Suppressor macrophage (primary cell): ENCODE data around the gene MAMDC4.
"Not testable (repeated sequence)": the region's sequence is repeated elsewhere in the genome, so short reads cannot be mapped to it uniquely, and the experiment has no call there.

Experiments used
- DNase-seq, 4 experiments: peaks; one replicate each; pipeline ENCODE4 v3.0.0-alpha.2; 2020 to 2022
- total RNA-seq, 17 experiments: gene quantifications; one replicate each; lab custom pipeline; 2026; ENCODE audit warnings: mixed read lengths in 6 of 17, inconsistent platforms in 3 of 17; lab: John Stamatoyannopoulos, UW

MAMDC4 gene
- 0.66 to 10.4 (median 3.8) reads per million in 17 experiments for total RNA-seq

GRCh38 chr9:136851941-136852663 is at the start of gene MAMDC4:
TSS of gene MAMDC4 (plus strand) at chr9:136852346. CDS start at chr9:136852417, 71 bp downstream.
- DNase-seq, result no peak

DNA sequence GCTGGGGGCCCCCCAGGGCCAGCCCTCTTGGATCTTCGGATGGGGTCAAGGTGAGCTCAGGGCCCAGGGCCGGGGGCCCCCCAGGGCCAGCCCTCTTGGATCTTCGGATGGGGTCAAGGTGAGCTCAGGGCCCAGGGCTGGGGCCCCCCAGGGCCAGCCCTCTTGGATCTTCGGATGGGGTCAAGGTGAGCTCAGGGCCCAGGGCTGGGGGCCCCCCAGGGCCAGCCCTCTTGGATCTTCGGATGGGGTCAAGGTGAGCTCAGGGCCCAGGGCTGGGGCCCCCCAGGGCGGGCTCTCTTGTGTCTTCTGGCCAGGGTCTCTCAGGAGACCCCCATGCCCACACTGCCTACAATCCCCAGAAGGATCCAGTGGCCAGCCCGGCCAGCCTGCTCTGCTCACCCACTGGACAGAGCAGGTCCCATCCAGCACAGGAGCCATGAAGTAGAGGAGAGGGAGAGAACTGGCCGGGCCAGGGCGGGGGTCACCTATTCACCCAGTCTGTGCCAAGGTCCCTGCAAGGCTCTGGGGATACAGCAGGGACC is 49.1 kb upstream of the MAMDC4 start:
- DNase-seq, result not testable (repeated sequence)

- no peak for DNase-seq
Measured at GRCh38 chr9:136803551-136804508, 48.3 kb upstream of the MAMDC4 start.

DNA sequence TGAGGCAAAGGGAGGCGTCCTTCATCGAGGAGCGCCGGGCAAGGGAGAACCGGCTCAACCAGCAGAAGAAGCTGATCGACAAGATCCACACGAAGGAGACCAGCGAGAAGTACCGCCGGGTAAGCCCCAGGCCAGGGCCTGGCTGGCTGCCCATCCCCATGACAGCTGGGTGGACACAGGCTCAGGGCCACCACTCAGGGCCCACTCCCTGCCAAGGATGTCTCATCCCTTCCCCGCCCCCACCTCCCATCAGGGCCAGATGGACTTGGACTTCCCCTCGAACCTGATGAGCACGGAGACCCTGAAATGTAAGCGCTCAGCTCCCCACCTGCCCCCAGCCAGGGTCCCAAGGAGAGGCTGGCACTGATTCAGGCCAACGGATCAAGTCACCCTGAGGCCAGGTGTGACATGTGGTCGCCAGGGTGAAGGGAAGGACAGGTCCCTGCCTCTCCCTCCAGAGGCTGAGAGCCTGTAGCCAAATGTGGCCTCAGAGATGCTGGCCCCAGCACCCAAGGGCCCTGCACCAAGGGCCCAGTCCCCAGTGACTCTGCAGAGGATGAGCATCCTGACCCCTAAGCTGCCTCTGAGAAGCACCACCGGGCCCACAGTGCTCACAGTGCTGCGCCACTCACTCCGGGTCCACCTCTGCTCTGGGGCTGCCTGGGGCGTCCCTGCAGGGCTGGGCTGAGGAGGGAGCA is 47.5 kb upstream of the MAMDC4 start:
- no peak for DNase-seq

- no peak for DNase-seq
Measured at GRCh38 chr9:136805207-136805740, 46.9 kb upstream of the MAMDC4 start.

DNA sequence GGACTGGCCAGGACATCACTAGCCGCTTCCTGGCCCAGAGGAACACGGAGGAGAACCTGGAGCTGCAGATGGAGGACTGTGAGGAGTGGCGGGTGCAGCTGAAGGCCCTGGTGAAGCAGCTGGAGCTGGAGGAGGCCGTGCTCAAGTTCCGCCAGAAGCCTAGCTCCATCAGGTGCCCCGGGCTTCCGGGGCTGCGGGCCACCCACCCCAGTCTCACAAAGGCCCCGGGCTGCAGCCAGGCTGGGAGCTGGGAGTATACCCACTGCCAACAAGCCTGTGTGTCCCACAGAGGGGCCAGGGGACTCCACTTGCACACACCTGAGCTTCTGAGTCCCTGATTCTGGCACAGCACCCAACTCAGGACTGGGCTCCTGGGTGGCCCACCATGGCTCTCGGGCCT is 46.1 kb upstream of the MAMDC4 start:
- no peak for DNase-seq

DNA sequence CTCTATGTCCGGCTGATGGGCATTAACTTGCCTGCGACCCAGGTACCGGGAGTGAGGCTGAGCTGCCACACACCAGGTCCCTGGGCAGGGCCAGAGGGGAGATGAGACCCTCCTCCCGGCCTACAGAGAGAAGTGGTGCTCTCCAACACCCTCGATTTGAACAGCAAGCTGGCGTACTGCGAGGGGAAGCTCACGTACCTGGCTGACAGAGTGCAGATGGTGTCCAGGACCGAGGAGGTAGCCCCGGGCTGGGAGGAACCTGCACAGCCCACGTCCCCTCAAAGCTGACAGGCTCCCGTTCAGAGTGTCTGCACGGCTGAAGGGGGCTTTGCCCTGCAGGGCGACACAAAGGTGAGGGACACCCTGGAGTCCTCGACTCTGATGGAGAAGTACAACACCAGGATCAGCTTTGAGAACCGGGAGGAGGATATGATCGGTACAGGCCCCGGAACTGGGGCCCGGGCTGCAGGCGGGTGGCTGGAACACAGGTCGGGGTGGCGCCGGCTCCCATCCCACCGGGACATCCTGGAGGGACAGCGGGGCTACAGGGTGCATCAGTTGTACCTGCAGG is 45.4 kb upstream of the MAMDC4 start:
- DNase-seq, result no peak

GRCh38 chr9:136807281-136808074 is 44.7 kb upstream of the MAMDC4 start, which contains the start of gene RABL6:
TSS of gene RABL6 (plus strand) at chr9:136807948. CDS start at chr9:136808197, 249 bp downstream.
- peak; percentile 85 to 95 (median 92) for DNase-seq

DNA sequence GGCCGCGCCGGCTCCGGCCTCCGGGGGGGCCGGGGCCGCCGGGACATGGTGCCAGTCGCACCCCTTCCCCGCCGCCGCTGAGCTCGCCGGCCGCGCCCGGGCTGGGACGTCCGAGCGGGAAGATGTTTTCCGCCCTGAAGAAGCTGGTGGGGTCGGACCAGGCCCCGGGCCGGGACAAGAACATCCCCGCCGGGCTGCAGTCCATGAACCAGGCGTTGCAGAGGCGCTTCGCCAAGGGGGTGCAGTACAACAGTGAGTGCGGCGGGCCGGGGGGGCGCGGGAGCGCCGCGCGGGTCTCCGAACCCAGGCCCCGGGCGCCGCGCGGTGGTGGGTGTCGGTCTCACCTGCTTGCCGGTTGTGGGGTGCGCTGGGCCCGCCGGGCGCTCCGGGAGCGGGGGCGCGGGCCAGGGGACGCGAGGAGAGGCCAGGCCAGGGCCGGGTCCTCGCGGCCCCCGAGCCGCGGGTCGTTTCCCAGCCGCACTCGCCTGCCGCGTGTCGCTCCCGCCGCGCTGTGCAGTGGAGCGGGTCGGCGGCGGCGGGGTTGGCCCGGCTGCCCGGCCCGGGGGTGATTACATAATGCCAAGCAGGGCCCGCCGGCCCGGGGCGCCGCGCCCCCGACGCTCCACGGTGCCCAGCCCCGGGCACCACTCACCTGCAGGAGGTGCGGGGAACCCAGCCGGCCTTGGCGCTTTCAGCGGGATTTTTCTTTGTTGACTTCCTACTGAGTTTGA is 43.9 kb upstream of the MAMDC4 start:
- DNase-seq, result no peak

- peak; percentile 25 to 43 (median 33) for DNase-seq
Measured at GRCh38 chr9:136808806-136809158, 43.4 kb upstream of the MAMDC4 start.

- DNase-seq, result no peak
Measured at GRCh38 chr9:136814725-136815421, 37.3 kb upstream of the MAMDC4 start.

GRCh38 chr9:136815422-136815782 is 36.7 kb upstream of the MAMDC4 start:
- no peak for DNase-seq

DNA sequence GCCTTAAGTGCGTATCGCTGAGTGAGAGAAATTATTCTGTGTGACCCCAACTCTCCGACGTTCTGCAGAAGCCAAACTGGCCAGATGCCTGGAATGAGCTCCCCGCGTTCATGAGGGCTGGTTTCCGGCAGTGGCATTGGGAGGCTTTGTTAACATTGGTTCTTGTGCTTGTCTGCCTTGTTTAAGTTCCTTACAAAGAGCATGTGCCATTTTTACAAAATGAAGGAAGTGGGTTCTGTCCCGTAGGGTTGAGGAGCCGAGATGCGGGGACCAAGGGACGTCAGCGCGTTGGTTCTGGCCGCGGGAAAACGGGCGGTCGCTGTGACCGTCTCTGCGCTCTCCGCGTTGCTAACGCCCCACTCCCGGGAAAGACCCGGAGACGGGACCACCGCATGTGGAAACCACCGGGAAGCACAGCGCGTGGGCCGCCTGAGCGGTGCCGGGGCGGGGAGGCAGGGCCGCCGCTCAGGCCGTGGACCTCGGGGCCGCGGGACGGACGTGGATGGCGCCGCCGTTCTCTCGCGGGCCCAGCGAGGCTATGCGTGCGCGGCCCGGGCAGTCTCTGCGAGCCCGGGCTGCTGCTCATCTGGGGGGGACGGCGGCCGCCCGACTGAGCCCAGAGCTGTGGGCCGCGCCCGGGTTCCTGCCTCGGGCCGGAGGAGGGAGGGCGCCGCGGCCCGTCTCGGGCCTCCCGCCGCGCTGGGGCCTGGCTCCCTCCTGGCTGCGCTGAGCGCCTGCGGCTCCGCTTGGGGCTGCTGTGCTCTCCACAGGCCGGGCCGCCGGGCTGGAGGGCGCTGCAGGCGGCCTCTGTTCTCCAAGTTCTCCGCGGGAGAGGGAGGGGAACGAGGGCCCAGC is 30.9 kb upstream of the MAMDC4 start:
- peak; percentile 14 to 53 (median 50) for DNase-seq

DNA sequence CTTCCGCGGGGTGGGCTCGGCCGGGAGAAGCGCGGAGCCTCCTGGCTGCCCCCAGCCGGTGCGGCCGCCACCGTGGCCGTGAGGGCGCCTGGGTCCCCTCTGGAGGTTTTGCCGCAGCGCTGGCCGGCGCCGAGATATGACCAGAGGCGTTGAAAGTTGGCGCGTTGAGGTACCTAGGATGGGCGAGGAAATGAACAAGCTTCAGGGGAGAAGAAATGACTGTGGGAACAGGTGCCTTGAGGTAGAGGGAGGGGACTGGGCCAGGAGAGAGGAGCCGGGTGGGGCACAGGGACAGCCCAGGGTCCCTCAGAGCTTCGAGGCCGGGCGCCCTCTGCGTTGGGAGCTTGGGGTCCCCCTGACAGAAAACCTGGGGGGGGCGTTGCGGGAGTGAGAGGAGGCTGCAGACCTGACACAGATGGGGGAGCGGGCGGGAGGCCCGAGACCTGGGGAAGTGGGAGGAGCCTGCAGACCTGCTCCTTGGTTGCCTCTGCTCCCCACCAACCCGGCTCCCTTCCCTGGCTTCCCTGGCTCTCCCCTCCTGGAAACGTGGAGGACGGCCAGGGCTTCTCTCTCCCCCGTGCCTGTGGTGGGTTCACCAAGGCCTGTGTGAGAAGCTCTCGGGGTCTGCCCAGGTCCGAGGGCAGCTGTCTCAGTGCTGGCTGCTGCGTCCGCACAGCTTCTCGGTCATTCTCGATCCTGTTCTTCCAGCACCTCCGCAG is 30.2 kb upstream of the MAMDC4 start:
- DNase-seq, result no peak

GRCh38 chr9:136823136-136824046 is 28.8 kb upstream of the MAMDC4 start:
- no peak for DNase-seq

DNA sequence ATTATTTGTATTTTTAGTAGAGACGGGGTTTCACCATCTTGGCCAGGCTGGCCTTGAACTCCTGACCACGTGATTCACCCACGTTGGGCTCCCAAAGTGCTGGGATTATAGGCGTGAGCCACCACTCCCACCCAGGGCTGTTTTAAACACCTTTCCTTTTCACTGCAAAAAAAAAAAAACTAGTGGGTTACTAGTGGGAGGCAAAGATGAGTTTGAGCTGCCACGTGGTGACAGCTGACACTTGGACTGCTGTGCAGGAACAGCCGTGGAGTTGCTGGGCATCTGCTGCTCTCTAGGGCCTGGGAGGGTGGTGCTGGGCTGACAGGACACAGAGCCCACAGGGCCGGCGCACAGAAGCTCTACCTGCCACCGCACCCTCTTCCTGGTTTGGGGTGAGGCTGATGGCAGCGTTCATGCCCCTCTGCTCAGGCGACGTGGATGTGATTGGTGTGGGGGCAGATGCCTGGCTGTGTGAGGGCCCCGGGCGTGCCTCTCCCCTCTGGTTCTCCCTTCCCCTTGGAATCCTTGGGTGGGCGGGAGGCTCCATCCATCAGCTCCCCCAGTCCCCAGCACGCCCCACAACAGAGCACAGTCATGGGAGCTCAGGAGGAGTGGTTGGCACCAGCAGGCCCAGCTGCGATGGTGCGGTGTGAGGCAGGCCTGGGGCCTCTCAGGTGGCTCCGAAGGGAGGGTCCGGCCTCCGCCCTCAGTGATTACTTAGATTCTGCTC is 27.5 kb upstream of the MAMDC4 start:
- no peak for DNase-seq
